22Rv1 (cell line): ENCODE measurements around the gene TAS2R16.

Experiments
- CTCF ChIP-seq: fragments of 450-650 bp; IDR thresholded peaks from 2 replicates; pipeline ENCODE4 v1.5.1; 2017; ENCODE audit warnings: mild to moderate bottlenecking
- ZFX ChIP-seq: fragments of 450-650 bp; IDR thresholded peaks from 2 replicates; pipeline ENCODE4 v1.6.1; 2017; ENCODE audit warnings: antibody characterized with exemption, borderline replicate concordance

GRCh38 chr7:122968389-122968788 lies 27.1 kb downstream of the TAS2R16 start:
- TF ChIP-seq CTCF (no peak), ZFX (no peak)
